Chondrocyte (in vitro differentiated cells): Measurements from ENCODE around the gene RAD51B. TPM values are rescaled to one million over a fixed set of nuclear protein-coding genes. Genes with fewer than 3 reads are reported as not detected.

Experiments
- DNase-seq: peaks from one replicate; pipeline ENCODE4 v3.0.0; 2021; ENCODE audit warnings: mixed read lengths, low spot score
- H3K27ac Mint-ChIP-seq: one replicate; pipeline ENCODE4 v1.8.0; 2021; ENCODE audit warnings: mild to moderate bottlenecking, moderate library complexity, mixed read lengths; ENCODE audit not compliant: unreplicated experiment
- H3K27me3 Mint-ChIP-seq: 2 replicates; pipeline ENCODE4 v1.8.0; 2021; ENCODE audit warnings: low read depth, mixed read lengths
- H3K36me3 Mint-ChIP-seq: 2 replicates; pipeline ENCODE4 v1.8.0; 2021; ENCODE audit warnings: low read depth, mixed read lengths
- H3K4me1 Mint-ChIP-seq: 2 replicates; pipeline ENCODE4 v1.8.0; 2021; ENCODE audit warnings: low read depth, mild to moderate bottlenecking, mixed read lengths
- H3K4me3 Mint-ChIP-seq: one replicate; pipeline ENCODE4 v1.8.0; 2021; ENCODE audit warnings: mild to moderate bottlenecking, moderate library complexity, mixed read lengths; ENCODE audit not compliant: unreplicated experiment
- H3K9me3 Mint-ChIP-seq: 2 replicates; pipeline ENCODE4 v1.8.0; 2021; ENCODE audit warnings: low read depth, mixed read lengths
- CTCF ChIP-seq: fragments of 200-600 bp; sonication (generic); IDR thresholded peaks from 2 replicates; pipeline ENCODE4 v1.5.0; 2021; ENCODE audit warnings: antibody characterized with exemption, mild to moderate bottlenecking, moderate library complexity
- total RNA-seq: library from RNA; stranded (reverse); gene quantifications from 3 replicates; pipeline ENCODE4 v1.2.1, GENCODE V29; 2021

Gene RAD51B
- total RNA-seq, 1 donor from 2014 or later, result 8.2 TPM

GRCh38 chr14:68569970-68570409 lies 750.4 kb downstream of the RAD51B start:
- Mint-ChIP-seq H3K27me3 (no peaks in the 10 kb centered on the region), H3K9me3 (no peaks in the 10 kb centered on the region), H3K36me3 (no peaks in the 10 kb centered on the region), H3K4me1 (peaks cover 29% of the 10 kb centered on the region), H3K4me3 (no peak overlapping the region), H3K27ac (peak overlapping the region; percentile 22)
- TF ChIP-seq CTCF, result no peak
- DNase-seq, result peak; percentile 35

DNA sequence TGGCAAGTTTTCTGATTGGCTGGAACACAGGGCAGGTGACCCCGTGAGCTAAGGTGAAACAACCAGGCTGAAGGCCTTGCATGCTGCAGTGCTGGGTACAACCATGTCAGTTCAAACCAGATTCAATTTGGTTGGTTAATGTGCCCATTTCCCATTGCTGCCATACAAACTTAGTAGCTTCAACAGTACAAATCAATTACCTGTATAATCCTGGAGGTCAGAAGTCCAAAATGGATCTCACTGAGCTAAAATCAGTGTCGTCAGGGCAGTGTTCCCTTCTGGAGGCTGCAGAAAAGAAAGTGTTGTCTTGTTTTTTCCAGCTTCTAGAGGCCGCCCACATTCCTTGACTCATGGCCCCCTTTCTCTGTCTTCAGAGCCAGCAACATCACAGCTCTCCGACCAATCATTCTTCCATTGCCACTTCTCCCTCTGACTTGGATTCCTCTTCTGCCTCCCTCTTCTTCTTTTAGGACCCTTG lies 751.6 kb downstream of the RAD51B start:
- H3K36me3 Mint-ChIP-seq, result no peaks in the 10 kb centered on the region
- no peak for TF ChIP-seq CTCF
- H3K9me3 Mint-ChIP-seq, result no peaks in the 10 kb centered on the region
- peaks cover 30% of the 10 kb centered on the region for H3K4me1 Mint-ChIP-seq
- no peak overlapping the region for H3K4me3 Mint-ChIP-seq
- no peaks in the 10 kb centered on the region for H3K27me3 Mint-ChIP-seq
- no peak for DNase-seq
- no peak overlapping the region for H3K27ac Mint-ChIP-seq

DNA sequence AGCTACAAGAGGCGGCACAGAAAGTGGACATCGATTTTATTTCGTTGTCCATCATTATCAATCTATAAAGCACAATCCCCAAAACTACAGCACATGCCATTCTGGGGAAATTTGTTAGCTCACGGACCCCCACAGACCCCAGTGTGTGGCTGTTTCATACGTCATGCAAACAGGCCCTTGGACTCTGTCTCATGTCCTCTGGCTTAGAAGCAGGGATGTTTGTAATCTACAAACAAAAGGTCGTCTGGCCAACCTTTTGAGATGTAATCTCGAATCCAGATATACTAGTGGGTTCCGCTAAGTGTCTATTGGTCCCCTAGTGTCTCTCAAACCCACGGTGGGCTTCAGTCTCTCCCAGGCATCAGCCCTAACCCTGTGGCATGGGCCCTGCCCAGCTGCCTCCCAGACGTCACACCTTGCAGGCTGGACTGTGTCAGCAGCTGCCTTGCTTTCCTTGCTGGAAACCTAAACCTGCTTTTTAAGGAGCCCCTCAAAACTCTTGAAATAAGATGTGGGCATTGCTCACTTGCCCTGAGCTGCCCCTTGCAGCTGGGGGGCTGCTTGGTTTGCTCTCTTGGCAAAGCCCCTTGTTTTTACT lies 752.4 kb downstream of the RAD51B start:
- TF ChIP-seq CTCF, result no peak
- peak; percentile 51 for DNase-seq
- H3K9me3 Mint-ChIP-seq, result no peaks in the 10 kb centered on the region
- H3K27ac Mint-ChIP-seq, result no peak overlapping the region
- H3K4me1 Mint-ChIP-seq, result peaks cover 37% of the 10 kb centered on the region
- H3K4me3 Mint-ChIP-seq, result no peak overlapping the region
- H3K27me3 Mint-ChIP-seq, result no peaks in the 10 kb centered on the region
- H3K36me3 Mint-ChIP-seq, result no peaks in the 10 kb centered on the region

DNA sequence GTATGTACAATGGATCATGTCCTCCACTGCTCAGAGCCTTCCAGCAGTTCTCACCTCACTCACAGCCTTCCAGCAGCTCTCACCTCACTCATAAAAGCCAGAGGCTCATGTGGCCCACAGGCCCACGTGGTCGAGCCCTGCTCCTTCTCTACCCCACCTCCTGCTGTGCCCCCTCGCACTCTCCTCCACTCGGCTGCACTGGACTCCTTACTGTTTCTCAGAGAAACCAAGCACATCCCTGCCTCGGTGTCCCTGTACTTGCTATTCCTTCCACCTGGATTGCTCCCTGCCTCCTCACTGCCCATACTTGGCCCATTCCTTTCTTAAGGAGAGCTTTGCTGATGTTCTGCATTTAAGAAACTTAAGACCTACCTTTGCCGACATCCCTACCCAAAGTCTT lies 753.5 kb downstream of the RAD51B start:
- H3K27ac Mint-ChIP-seq, result no peak overlapping the region
- TF ChIP-seq CTCF, result no peak
- H3K4me3 Mint-ChIP-seq, result no peak overlapping the region
- no peaks in the 10 kb centered on the region for H3K36me3 Mint-ChIP-seq
- H3K27me3 Mint-ChIP-seq, result no peaks in the 10 kb centered on the region
- DNase-seq, result peak; percentile 76
- H3K9me3 Mint-ChIP-seq, result no peaks in the 10 kb centered on the region
- H3K4me1 Mint-ChIP-seq, result peaks cover 48% of the 10 kb centered on the region

- TF ChIP-seq CTCF, result no peak
- no peak overlapping the region for H3K4me3 Mint-ChIP-seq
- H3K27ac Mint-ChIP-seq, result no peak overlapping the region
- DNase-seq, result no peak
- no peaks in the 10 kb centered on the region for H3K36me3 Mint-ChIP-seq
- H3K27me3 Mint-ChIP-seq, result no peaks in the 10 kb centered on the region
- H3K4me1 Mint-ChIP-seq, result peaks cover 52% of the 10 kb centered on the region
- H3K9me3 Mint-ChIP-seq, result no peaks in the 10 kb centered on the region
Observed at GRCh38 chr14:68573722-68574121, 754.1 kb downstream of the RAD51B start.
